GM12873 (cell line): ENCODE data around the gene KCNAB2.

Experiments
- CTCF ChIP-seq: IDR thresholded peaks from 2 replicates; pipeline ENCODE4 v1.5.1; 2012; ENCODE audit warnings: low read depth, mild to moderate bottlenecking, moderate library complexity, low read length, control low read depth; ENCODE audit not compliant: insufficient read depth; ENCODE audit errors: missing control alignments

The KCNAB2 gene

GRCh38 chr1:6145396-6145750 is 99.7 kb downstream of the KCNAB2 start:
- TF ChIP-seq CTCF, result no peak

GRCh38 chr1:6145864-6146410 is 100.2 kb downstream of the KCNAB2 start:
- no peak for TF ChIP-seq CTCF

GRCh38 chr1:6148497-6149241 is 103.0 kb downstream of the KCNAB2 start:
- TF ChIP-seq CTCF, result no peak

GRCh38 chr1:6149597-6149996 is 103.9 kb downstream of the KCNAB2 start:
- TF ChIP-seq CTCF, result no peak

GRCh38 chr1:6150006-6150938 is 104.6 kb downstream of the KCNAB2 start:
- no peak for TF ChIP-seq CTCF
